Measurements from ENCODE around the gene GGCT.
"Not testable (repeated sequence)": the region's sequence is repeated elsewhere in the genome, so short reads cannot be mapped to it uniquely, and the experiment has no call there.

Gene GGCT

DNA sequence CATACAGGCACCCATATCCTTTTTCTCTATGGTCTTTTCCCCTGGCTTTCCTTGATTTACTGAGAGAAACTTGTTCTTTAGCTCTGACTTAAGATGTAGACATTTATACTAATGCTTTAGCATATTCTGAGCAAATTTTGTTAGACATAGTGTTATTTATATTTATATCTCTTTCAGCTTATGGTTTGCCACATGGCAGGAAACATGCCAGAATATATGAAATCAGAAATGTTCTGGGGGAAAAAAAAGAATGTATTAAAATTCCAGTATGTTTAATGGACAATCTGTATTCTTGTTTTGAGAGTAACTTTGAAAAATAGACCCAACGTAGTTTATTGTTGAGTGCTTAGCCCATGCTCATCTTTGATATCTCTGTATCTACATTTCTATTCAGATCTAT lies 10.1 kb upstream of the GGCT start:
- no peak overlapping the region for H3K27ac ChIP-seq
- no peak for TF ChIP-seq ZFX (IDR thresholded peaks at IDR 0.05; ENCODE audit: borderline replicate concordance)
- TF ChIP-seq, protein P1, sequence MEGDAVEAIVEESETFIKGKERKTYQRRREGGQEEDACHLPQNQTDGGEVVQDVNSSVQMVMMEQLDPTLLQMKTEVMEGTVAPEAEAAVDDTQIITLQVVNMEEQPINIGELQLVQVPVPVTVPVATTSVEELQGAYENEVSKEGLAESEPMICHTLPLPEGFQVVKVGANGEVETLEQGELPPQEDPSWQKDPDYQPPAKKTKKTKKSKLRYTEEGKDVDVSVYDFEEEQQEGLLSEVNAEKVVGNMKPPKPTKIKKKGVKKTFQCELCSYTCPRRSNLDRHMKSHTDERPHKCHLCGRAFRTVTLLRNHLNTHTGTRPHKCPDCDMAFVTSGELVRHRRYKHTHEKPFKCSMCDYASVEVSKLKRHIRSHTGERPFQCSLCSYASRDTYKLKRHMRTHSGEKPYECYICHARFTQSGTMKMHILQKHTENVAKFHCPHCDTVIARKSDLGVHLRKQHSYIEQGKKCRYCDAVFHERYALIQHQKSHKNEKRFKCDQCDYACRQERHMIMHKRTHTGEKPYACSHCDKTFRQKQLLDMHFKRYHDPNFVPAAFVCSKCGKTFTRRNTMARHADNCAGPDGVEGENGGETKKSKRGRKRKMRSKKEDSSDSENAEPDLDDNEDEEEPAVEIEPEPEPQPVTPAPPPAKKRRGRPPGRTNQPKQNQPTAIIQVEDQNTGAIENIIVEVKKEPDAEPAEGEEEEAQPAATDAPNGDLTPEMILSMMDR (IDR thresholded peaks at IDR 0.05) = no peak

DNA sequence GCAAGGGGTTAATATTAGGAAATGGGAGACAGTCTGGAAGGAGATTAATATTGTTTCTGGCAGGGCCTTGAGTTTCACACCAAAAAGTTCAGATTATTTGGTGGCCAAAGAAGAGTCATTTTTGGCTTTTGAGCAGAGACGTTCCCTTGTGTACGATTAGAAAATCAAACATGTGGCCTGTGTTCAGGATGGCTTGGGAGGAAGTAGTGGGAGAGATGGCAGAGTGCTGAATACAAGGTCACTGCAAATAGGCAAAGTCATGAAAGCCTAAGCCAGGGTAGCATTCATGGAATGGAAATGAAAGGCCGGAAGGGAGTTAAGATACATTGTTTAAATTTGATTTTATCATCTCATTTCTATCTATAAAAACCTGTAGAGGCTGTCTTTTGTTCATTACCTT lies 9.5 kb upstream of the GGCT start:
- TF ChIP-seq ZFX (IDR thresholded peaks at IDR 0.05; ENCODE audit: borderline replicate concordance) = no peak
- TF ChIP-seq, protein P1 (IDR thresholded peaks at IDR 0.05) = no peak

DNA sequence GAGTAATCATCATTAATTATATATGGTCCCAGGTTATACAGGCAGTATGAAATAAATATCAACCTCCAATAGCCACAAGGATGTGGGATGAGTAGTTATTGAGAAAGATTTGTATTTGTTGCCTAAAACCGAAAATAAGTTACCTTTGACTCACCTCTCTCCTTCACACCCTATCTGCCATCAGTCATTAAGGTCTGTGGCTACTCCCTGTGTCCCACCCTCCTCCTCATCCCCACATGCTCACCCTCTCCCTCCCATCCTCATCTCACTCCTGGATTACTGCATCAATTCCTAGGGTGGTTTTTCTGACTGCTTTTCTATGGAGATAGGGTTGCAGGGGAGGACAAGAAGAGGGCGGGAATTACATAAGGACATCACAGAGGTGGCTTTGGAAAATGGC lies 9.1 kb upstream of the GGCT start:
- TF ChIP-seq ZFX (IDR thresholded peaks at IDR 0.05; ENCODE audit: borderline replicate concordance) = no peak
- TF ChIP-seq, protein P1 (IDR thresholded peaks at IDR 0.05) = no peak
- no peak overlapping the region for H3K27ac ChIP-seq

More for the DNA sequence above, 9.5 kb upstream of the GGCT start:
- no peak overlapping the region for H3K27ac ChIP-seq

- H3K27ac ChIP-seq = no peak overlapping the region
- no peak for TF ChIP-seq ZFX (IDR thresholded peaks at IDR 0.05; ENCODE audit: borderline replicate concordance)
- TF ChIP-seq, protein P1 (IDR thresholded peaks at IDR 0.05) = no peak
These were observed 7.5 kb upstream of the GGCT start for GRCh38 chr7:30511973-30512662.

DNA sequence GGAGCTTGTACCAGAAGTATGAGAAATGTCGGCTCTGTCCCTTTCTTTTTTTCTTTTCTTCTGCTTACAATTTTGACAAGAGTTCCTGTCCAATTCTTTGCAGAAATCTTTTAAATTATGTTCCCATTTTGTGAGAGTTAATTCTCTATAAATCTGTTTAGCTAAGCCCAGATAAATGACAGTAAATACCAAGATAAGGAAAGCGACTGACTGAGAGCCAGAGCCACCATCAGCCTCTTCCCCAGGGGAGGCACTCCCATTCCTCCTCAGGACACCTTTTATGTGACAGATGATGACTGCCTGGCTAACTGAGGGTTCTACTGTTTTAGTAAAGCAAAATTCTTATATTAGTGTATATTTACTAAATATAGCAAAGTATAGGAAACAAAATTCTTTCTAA lies 6.9 kb upstream of the GGCT start:
- no peak overlapping the region for H3K27ac ChIP-seq
- TF ChIP-seq, protein P1 (IDR thresholded peaks at IDR 0.05) = no peak
- no peak for TF ChIP-seq ZFX (IDR thresholded peaks at IDR 0.05; ENCODE audit: borderline replicate concordance)

- no peak overlapping the region for H3K27ac ChIP-seq
- TF ChIP-seq ZFX (IDR thresholded peaks at IDR 0.05; ENCODE audit: borderline replicate concordance) = no peak
- TF ChIP-seq, protein P1 (IDR thresholded peaks at IDR 0.05) = peak; percentile 89
These were observed 5.8 kb upstream of the GGCT start for GRCh38 chr7:30510124-30511075.

DNA sequence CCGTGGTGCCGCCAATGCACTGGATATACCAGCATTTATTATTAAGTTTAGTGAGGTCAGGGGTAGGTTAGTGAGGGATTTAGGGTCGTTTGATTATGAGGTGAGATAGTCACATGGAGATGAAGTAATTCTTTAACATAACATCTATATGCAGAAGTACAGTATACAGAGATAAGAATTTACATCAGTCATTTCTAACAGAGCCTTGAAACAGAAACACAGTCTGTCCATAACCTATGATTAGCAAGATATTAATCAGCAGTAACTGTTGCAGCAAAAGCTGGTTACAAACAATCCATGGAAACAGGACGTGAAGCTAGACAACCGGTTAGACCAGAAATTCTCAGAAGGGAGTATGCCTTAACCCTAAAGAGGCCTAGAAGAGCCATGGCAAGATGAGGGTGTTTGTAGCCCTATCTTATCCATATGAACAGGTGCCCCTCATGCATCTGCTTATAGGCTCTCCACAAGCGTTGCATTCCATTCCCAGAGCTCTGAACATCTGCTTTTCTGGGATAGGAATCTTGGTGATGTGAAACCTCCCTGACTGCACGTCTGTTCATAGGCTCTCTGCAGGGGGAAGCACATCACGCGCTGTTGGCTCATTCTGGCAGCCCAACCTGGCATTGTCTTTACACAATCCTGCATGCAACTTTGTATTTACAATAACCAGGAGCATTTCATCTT lies 4.7 kb upstream of the GGCT start:
- H3K27ac ChIP-seq = not testable (repeated sequence)

DNA sequence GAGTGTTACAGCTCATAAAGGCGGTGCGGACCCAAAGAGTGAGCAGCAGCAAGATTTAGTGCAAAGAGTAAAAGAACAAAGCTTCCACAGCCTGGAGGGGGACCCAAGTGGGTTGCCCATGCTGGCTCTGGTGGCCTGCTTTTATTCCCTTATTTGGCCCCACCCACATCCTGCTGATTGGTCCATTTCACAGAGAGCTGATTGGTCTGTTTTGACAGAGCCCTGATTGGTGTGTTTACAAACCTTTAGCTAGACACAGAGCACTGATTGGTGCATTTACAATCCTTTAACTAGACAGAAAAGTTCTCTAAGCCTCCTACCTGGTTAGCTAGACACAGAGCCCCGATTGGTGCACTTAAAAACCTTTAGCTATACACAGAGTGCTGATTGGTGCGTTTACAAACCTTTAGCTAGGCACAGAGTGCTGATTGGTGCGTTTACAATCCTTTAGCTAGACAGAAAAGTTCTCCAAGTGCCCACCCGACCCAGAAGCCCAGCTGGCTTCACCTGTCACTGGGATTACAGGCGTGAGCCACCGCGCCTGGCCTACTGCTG lies 2.8 kb upstream of the GGCT start:
- H3K27ac ChIP-seq = not testable (repeated sequence)
